T47D (cell line): Measurements from ENCODE around the gene OR10A5.
"Not testable (repeated sequence)": the region's sequence is repeated elsewhere in the genome, so short reads cannot be mapped to it uniquely, and the experiment has no call there.

ENCODE experiments used
- DNase-seq, 2 experiments: peaks; one replicate each; pipeline versions ENCODE4 v3.0.0 to v3.0.0-alpha.2; 2011 to 2012; ENCODE audit warnings: low read depth in 1 of 2, low spot score in 1 of 2
- JUND ChIP-seq: IDR thresholded peaks from 2 replicates; pipeline ENCODE4 v1.6.1; 2012; ENCODE audit warnings: low read depth
- in situ Hi-C: cut with HindIII; loops from 2 replicates; pipeline ENCODE4 v1.10.0; 2016; ENCODE audit warnings: low sequenced_read_pairs, low pct_unique_long_range_greater_than_20kb

Gene OR10A5

GRCh38 chr11:6845383-6845782, at the start of gene OR10A5:
Gene OR10A5 (plus strand): TSS chr11:6845683. CDS start chr11:6845683, 0 bp downstream.
- DNase-seq: no peak
- no peak for TF ChIP-seq JUND
- in situ Hi-C loops: no loop called here

GRCh38 chr11:6799402-6799801, 46.1 kb upstream of the OR10A5 start, which contains the start of gene OR6A2:
Gene OR6A2 (minus strand): TSS chr11:6799689. CDS start chr11:6795708, 3,981 bp downstream.
- no peak for DNase-seq
- no peak for TF ChIP-seq JUND
- in situ Hi-C loops: no loop called here

- in situ Hi-C loops, DNase-seq: not testable (repeated sequence)
Measured at GRCh38 chr11:6801075-6801474, 44.4 kb upstream of the OR10A5 start.

- no peak for TF ChIP-seq JUND
- peak; percentile 11 to 51 for DNase-seq
- in situ Hi-C loops: no loop called here
Measured at GRCh38 chr11:6812390-6813005, 33.0 kb upstream of the OR10A5 start.

GRCh38 chr11:6813656-6814055, 31.8 kb upstream of the OR10A5 start:
- in situ Hi-C loops: no loop called here
- TF ChIP-seq JUND: no peak
- no peak for DNase-seq

- in situ Hi-C loops: no loop called here
- DNase-seq: no peak
- TF ChIP-seq JUND: no peak
Measured at GRCh38 chr11:6817694-6818093, 27.8 kb upstream of the OR10A5 start.

- DNase-seq: no peak
- no peak for TF ChIP-seq JUND
- in situ Hi-C loops: no loop called here
Measured at GRCh38 chr11:6818967-6819366, 26.5 kb upstream of the OR10A5 start.

GRCh38 chr11:6824136-6824823, 21.2 kb upstream of the OR10A5 start:
- DNase-seq: no peak
- in situ Hi-C loops: no loop called here

GRCh38 chr11:6825231-6825744, 20.2 kb upstream of the OR10A5 start:
- DNase-seq: no peak
- in situ Hi-C loops: no loop called here
- no peak for TF ChIP-seq JUND

More at GRCh38 chr11:6824136-6824823, 21.2 kb upstream of the OR10A5 start:
- no peak for TF ChIP-seq JUND

- in situ Hi-C loops: no loop called here
- DNase-seq: no peak
Measured at GRCh38 chr11:6828103-6828502, 17.4 kb upstream of the OR10A5 start.

GRCh38 chr11:6833356-6833755, 12.1 kb upstream of the OR10A5 start:
- no peak for DNase-seq
- in situ Hi-C loops: no loop called here
- no peak for TF ChIP-seq JUND

More at GRCh38 chr11:6828103-6828502, 17.4 kb upstream of the OR10A5 start:
- no peak for TF ChIP-seq JUND

GRCh38 chr11:6834021-6834420, 11.5 kb upstream of the OR10A5 start:
- TF ChIP-seq JUND: no peak
- DNase-seq: no peak
- in situ Hi-C loops: no loop called here

GRCh38 chr11:6841694-6842093, 3.8 kb upstream of the OR10A5 start:
- no peak for DNase-seq
- in situ Hi-C loops: no loop called here
- no peak for TF ChIP-seq JUND
